HG02610 (cell line): ENCODE measurements around the gene MEI4.
"Not testable (repeated sequence)": the region's sequence is repeated elsewhere in the genome, so short reads cannot be mapped to it uniquely, and the experiment has no call there.

Source experiments
- ATAC-seq: cut with Tn5 transposase; IDR thresholded peaks from one replicate; pipeline ENCODE4 v1.9.1; 2021; ENCODE audit warnings: mild to moderate bottlenecking, moderate library complexity; ENCODE audit not compliant: unreplicated experiment

MEI4 gene

GRCh38 chr6:77674211-77674610, 21.4 kb downstream of the MEI4 start:
- no peak for ATAC-seq

GRCh38 chr6:77678048-77678447, 25.2 kb downstream of the MEI4 start:
- ATAC-seq: no peak

DNA sequence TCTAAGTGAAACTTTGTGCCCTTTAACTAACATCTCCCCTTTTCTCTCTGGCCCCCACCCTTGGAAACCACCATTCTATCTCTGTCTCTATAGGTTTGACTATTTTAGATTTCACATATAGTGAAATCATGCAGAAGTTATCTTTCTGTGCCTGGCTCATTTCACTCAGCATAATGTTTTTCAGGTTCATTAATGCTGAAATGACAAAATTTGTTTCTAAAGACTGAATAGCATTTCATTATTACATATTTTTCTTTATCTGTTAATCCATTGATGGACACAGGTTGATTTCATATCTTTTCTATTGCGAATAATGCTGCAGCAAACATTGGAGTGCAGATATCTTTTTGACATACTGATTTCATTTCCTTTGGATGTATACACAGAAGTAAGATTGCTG, 30.7 kb downstream of the MEI4 start:
- ATAC-seq: no peak

- no peak for ATAC-seq
Measured at GRCh38 chr6:77686931-77687330, 34.1 kb downstream of the MEI4 start.

DNA sequence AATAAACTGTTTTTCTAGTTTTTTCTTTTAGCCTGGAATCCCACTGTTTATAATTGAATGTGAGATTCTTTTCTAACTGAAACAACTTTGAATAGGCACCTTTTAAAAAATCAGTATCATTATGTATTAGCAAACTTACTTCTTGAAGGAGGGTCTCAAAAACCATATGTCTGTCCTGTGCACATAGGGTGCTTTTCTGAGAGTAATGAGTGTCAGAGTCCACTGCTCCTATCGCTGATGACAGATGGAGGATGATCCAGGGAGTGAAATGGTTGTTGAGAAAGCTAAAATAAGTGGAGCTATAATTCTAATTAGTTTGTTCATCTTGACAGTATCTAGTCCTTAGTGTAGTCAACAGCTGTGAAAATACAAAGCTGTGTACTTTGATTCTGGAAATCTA, 35.8 kb downstream of the MEI4 start:
- no peak for ATAC-seq

- not testable (repeated sequence) for ATAC-seq
Measured at GRCh38 chr6:77700095-77700494, 47.3 kb downstream of the MEI4 start.

- no peak for ATAC-seq
Measured at GRCh38 chr6:77707603-77708002, 54.8 kb downstream of the MEI4 start.

GRCh38 chr6:77715588-77715987, 62.7 kb downstream of the MEI4 start:
- ATAC-seq: no peak

DNA sequence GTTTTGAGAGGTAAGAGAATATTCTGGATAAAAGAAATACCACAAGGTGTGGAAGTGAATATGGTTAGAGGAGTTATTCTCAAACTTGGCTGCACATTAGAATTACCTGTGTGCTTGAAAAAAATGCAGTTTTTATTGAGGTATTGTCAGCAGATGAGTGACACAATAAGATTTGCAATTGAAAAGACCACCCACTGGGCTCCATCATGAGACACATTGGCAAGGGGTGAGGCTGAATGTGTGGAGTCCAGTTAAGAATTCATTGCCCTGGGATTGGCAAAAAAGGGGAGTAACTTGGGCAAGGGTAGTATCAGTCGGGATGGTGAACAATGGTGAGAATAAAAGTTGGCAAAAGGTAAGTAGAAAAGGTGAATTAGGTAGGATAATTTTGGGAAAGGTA, 63.5 kb downstream of the MEI4 start:
- ATAC-seq: no peak

- not testable (repeated sequence) for ATAC-seq
Measured at GRCh38 chr6:77736010-77736409, 83.2 kb downstream of the MEI4 start.

DNA sequence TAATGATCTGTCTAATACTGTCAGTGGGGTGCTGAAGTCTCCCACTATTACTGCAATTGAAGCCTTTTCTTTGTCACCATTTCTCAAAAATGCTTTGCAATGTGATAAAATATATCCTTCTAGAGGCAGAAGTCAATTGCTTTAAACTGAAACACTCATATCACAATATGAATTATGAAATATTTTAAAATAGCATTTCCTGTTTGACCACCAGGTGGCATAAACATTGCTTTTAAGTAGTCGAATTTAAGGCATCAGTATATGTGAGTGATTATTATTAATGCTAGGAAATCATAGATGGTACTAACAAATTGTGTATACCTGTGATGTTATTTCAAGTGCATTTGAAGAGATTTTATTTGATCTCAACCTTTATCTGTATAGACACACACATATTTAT, 87.5 kb downstream of the MEI4 start:
- no peak for ATAC-seq

DNA sequence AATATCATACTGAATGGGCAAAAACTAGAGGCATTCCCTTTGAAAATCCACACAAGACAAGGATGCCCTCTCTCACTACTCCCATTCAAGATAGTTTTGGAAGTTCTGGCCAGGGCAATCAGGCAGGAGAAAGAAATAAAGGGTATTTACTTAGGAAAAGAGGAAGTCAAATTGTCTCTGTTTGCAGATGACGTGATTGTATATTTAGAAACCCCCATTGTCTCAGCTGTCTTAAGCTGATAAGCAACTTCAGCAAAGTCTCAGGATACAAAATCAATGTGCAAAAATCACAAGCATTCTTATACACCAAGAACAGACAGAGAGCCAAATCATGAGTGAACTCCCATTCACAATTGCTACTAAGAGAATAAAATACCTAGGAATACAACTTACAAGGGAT, 99.3 kb downstream of the MEI4 start:
- not testable (repeated sequence) for ATAC-seq

DNA sequence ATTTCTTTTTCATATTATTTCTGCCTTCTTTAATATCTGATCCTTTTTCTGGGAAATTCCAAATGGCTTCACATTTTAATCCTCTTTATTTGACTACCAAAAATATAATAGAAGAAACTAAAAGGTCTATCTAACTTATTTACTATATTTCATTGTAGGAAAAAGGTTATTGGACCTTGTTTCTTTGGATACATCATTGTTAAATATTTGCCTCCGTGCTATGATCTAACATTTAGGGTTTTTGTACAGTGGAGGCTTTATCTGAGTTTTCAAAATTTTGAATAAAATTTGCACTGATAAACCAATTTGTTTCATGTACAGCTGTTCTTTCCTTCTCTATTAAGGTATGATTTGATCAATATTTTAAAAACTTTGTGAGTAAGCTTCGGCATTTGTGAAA, 109.5 kb downstream of the MEI4 start:
- no peak for ATAC-seq

GRCh38 chr6:77763124-77763523, 110.3 kb downstream of the MEI4 start:
- no peak for ATAC-seq

GRCh38 chr6:77764364-77764763, 111.5 kb downstream of the MEI4 start:
- ATAC-seq: no peak

DNA sequence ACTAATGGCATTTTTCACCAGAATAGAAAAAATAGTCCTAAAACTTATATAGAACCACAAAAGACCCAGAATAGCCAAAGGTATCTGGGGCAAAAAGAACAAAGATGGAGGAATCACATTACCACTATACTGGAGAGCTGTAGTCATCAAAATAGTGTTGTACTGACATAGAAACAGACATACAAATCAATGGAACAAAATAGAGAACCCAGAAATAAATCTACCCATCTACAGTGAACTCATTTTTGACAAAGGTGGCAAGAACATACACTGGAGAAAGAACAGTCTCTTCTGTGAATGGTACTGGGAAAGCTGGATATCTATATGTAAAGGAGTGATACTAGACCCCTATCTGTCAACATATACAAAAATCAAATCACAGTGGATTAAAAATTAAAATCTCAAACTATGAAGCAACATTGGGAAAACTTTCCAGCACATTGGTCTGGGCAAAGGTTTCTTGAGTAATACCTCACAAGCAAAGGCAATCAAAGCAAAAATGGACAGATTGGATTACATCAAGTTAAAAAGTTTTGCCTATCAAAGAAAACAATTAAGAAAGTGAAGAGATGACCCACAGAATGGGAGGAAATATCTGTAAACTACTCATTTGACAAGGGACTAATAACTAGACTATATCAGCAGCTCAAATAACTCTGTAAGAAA, 120.5 kb downstream of the MEI4 start:
- ATAC-seq: no peak

DNA sequence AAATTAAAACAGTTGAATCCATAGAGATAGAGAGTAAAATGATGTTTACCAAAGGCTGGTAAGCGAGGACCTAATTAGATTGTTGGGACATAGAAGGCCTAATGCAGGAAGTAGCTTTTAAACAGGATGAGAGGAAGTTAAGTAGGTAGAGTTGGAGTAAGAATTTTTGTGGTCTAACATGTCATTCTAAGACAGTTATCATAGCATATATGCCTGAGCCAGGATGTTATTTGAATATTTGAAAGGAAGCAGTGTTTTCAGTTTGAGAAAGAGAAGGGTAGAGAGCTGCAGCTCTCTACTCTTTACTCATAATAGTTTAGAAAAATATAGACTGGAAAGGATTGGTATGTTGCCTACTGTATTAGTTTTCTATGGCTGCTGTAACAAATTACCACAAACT, 121.6 kb downstream of the MEI4 start:
- no peak for ATAC-seq

DNA sequence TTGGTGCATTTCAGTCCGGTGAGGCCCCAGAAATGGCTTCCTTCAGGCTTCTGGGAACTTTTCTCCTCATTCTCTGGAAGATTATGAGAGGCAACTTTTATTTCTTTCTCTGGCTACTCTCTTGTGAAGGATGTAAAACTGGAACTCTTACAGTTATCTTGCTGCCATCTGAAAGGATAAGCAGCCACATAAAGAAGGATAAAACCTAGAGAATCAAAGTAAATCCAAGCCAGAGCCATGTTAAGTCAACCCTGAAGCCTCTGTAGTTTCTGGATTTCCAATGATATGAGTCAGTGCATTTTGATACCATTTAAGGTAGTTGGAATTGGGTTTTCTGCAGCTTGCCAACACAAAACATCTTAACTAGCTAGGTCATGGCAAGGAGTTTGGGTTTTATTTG, 123.6 kb downstream of the MEI4 start:
- ATAC-seq: no peak

DNA sequence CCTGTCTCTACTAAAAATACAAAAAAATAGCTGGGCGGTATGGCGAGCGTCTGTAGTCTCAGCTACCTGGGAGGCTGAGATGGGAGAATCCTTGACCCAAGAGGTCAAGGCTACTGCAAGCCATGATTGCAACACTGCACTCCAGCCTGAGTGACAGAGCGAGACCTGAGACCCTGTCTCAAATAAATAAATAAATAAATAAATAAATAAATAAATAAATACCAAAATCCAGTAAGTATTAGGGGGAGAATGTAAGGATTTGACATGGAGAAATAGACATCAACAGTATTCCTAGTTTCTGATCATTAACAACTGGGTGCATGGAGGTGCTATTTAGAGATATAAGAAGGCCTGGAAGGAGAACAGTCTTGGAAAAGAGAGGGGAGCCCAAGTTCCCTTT, 125.7 kb downstream of the MEI4 start:
- no peak for ATAC-seq

- ATAC-seq: no peak
Measured at GRCh38 chr6:77786935-77787629, 134.2 kb downstream of the MEI4 start.

DNA sequence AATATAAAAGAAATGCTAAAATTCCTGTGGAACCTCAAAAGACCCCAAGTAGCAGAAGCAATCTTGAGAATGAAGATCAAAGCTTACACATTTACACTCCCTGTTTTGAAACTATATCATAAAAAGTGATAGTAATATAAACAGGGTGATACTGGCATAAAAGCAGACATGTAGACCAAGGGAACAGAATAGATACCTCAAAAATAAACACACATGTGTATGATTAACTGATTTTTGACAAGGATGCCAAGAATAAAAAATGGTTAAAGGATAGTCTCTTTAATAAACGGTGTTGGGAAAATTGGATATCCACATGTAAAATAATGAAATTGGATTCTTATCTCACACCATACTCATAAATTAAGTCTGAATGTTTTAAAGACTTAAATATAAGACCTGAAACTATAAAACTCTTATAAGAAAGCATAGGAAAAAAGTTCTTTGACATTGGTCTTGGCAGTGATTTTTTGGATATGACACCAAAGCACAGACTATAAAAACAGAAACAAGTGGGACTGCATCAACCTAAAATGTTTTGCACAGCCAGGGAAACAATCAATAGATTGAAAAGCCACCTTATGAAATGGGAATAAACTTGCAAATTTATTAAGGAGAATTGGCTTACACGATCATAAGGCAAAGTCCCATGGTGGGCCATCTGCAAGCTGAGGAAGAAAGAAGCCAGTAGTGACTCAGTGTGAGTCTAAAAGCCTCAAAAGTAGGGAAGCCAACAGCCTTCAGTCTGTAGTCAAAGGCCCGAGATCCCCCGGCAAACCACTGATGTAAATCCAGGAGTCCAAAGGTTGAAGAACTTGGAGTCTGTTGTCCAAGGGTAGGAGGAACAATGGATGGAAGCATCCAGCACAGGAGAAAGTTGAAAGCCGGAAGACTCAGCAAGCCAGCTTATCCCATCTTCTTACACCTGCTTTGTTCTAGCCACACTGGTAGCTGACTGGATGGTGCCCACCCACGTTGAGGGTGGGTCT, 144.3 kb downstream of the MEI4 start:
- no peak for ATAC-seq

DNA sequence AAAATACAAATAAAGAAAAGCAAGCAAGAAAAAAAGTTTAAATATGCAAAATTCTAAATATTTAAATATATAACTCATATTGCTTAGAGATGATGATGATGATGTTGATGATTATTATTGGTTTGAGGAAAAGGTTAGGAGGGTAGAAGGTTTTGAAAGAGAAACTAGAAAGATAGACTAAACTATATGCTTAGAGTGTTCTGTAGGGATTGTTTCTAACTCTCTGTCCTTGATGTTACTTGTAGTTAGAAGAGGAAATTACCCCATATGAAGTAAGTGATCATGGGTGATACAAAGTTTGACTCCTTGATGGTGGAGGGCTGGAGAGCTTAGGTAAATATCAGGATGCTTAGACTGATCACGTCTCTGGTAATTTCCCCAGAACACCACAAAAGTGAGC, 159.5 kb downstream of the MEI4 start:
- ATAC-seq: no peak
